HEK293 (cell line): Measurements from ENCODE around the gene NINJ2.

ENCODE experiments used
- HOXC10 ChIP-seq: sonication (generic); formaldehyde crosslinking; IDR thresholded peaks from 2 replicates; pipeline ENCODE4 v1.8.1; 2023; ENCODE audit warnings: mild to moderate bottlenecking, missing genetic modification reagents
- MEIS1 ChIP-seq: sonication (generic); formaldehyde crosslinking; IDR thresholded peaks from 2 replicates; pipeline ENCODE4 v1.8.1; 2022; ENCODE audit warnings: missing genetic modification reagents, mild to moderate bottlenecking, borderline replicate concordance
- ZBTB20 ChIP-seq: fragments of 450-650 bp; formaldehyde crosslinking; IDR thresholded peaks from 2 replicates; pipeline ENCODE4 v1.5.1; 2016; ENCODE audit warnings: missing biosample characterization, missing genetic modification characterization
- ZEB2 ChIP-seq: fragments of 450-650 bp; formaldehyde crosslinking; IDR thresholded peaks from 2 replicates; pipeline ENCODE4 v1.5.1; 2016; ENCODE audit warnings: missing biosample characterization, missing genetic modification characterization
- ZNF362 ChIP-seq: fragments of 450-650 bp; formaldehyde crosslinking; IDR thresholded peaks from 2 replicates; pipeline ENCODE4 v1.5.1; 2016; ENCODE audit warnings: missing biosample characterization, missing genetic modification characterization
- ZNF670 ChIP-seq: fragments of 450-650 bp; formaldehyde crosslinking; IDR thresholded peaks from 2 replicates; pipeline ENCODE4 v1.5.1; 2016; ENCODE audit warnings: missing biosample characterization, missing genetic modification characterization, low read depth
- ZNF830 ChIP-seq: fragments of 450-650 bp; IDR thresholded peaks from 2 replicates; pipeline ENCODE4 v1.5.0; 2018; ENCODE audit warnings: missing biosample characterization, missing genetic modification characterization, low read depth, mild to moderate bottlenecking, moderate library complexity
- ZSCAN5A ChIP-seq: fragments of 450-650 bp; formaldehyde crosslinking; IDR thresholded peaks from 2 replicates; pipeline ENCODE4 v1.5.1; 2016; ENCODE audit warnings: missing biosample characterization, missing genetic modification characterization
- TF ChIP-seq, protein P1 (sequence below): fragments of 450-650 bp; formaldehyde crosslinking; IDR thresholded peaks from 2 replicates; pipeline ENCODE4 v1.5.1; 2016; ENCODE audit warnings: missing biosample characterization, missing genetic modification characterization

DNA sequence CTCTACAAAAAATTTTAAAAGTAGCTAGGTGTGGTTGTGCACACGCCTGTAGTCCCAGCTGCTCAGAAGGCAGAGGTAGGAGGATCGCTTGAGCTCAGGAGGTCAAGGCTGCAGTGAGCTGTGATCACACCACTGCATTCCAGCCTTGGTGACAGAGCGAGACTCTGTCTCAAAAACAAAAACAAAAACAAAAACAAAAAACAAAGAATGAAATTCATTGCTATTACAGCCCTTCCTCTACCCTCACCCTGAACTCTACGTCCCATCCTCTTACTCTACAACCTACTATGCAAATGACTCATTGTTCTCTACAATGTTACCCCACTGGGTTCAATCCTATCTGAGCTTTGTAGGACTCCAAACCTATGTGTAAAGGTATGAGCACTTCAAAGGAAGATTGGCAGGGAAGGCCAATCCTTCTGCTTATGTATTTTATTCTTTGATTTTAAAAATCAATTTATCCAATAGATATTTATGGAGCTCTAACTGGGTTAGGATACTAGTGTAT, 39.3 kb downstream of the NINJ2 start:
- TF ChIP-seq ZBTB20 (tag by site-specific recombination), result no peak
- no peak for TF ChIP-seq ZNF670 (tag by site-specific recombination)
- no peak for TF ChIP-seq ZEB2 (tag by site-specific recombination)
- no peak for TF ChIP-seq ZNF362 (tag by site-specific recombination)
- TF ChIP-seq, protein P1, sequence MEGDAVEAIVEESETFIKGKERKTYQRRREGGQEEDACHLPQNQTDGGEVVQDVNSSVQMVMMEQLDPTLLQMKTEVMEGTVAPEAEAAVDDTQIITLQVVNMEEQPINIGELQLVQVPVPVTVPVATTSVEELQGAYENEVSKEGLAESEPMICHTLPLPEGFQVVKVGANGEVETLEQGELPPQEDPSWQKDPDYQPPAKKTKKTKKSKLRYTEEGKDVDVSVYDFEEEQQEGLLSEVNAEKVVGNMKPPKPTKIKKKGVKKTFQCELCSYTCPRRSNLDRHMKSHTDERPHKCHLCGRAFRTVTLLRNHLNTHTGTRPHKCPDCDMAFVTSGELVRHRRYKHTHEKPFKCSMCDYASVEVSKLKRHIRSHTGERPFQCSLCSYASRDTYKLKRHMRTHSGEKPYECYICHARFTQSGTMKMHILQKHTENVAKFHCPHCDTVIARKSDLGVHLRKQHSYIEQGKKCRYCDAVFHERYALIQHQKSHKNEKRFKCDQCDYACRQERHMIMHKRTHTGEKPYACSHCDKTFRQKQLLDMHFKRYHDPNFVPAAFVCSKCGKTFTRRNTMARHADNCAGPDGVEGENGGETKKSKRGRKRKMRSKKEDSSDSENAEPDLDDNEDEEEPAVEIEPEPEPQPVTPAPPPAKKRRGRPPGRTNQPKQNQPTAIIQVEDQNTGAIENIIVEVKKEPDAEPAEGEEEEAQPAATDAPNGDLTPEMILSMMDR, result no peak
- TF ChIP-seq HOXC10, result no peak
- TF ChIP-seq MEIS1 (CRISPR knock-in tag), result no peak
- no peak for TF ChIP-seq ZSCAN5A (tag by site-specific recombination)
- TF ChIP-seq ZNF830 (tag by site-specific recombination), result no peak
